K562 (cell line): ENCODE results near the gene UNKL. TPM values are rescaled to one million over a fixed set of nuclear protein-coding genes. Genes with fewer than 3 reads are reported as not detected.

Experiments
- CBFA2T3 ChIP-seq: fragments of 450-650 bp; IDR thresholded peaks from 2 replicates; pipeline ENCODE4 v1.6.1; 2017
- CEBPZ ChIP-seq: fragments of 150-350 bp; IDR thresholded peaks from 2 replicates; pipeline ENCODE4 v1.6.1; 2014; ENCODE audit warnings: low read depth, mild to moderate bottlenecking, low read length, borderline replicate concordance
- E2F1 ChIP-seq: sonication (generic); formaldehyde crosslinking; IDR thresholded peaks from 2 replicates; pipeline ENCODE4 v1.8.1; 2023; ENCODE audit warnings: mild to moderate bottlenecking, missing genetic modification reagents, moderate library complexity
- ILK ChIP-seq: fragments of 450-650 bp; IDR thresholded peaks from 2 replicates; pipeline ENCODE4 v1.6.1; 2016; ENCODE audit warnings: missing genetic modification characterization, low read depth, mild to moderate bottlenecking, missing compliant biosample characterization, moderate library complexity, borderline replicate concordance
- MBD2 ChIP-seq: sonication (generic); IDR thresholded peaks from 2 replicates; pipeline ENCODE4 v1.6.1; 2016; ENCODE audit warnings: low read depth, borderline replicate concordance
- MEIS2 ChIP-seq: fragments of 450-650 bp; IDR thresholded peaks from 2 replicates; pipeline ENCODE4 v1.6.1; 2014; ENCODE audit warnings: mild to moderate bottlenecking; ENCODE audit not compliant: partially characterized antibody
- MXD1 ChIP-seq: fragments of 250-450 bp; sonication (Bioruptor Pico); IDR thresholded peaks from 2 replicates; pipeline ENCODE4 v1.8.0; 2021; ENCODE audit warnings: borderline replicate concordance, mild to moderate bottlenecking, moderate library complexity; ENCODE audit not compliant: poor library complexity, severe bottlenecking
- NELFE ChIP-seq: IDR thresholded peaks from 2 replicates; pipeline ENCODE4 v1.6.1; 2011; ENCODE audit warnings: mild to moderate bottlenecking; ENCODE audit not compliant: insufficient read depth, insufficient read length
- PREB ChIP-seq: sonication (generic); formaldehyde crosslinking; IDR thresholded peaks from 2 replicates; pipeline ENCODE4 v1.8.1; 2023; ENCODE audit warnings: mild to moderate bottlenecking, missing genetic modification reagents
- SOX6 ChIP-seq: fragments of 450-650 bp; IDR thresholded peaks from 2 replicates; pipeline ENCODE4 v1.6.1; 2014; ENCODE audit warnings: mild to moderate bottlenecking
- ZNF239 ChIP-seq: fragments of 250-450 bp; sonication (Bioruptor Pico); IDR thresholded peaks from 2 replicates; pipeline ENCODE4 v1.4.0; 2020; ENCODE audit warnings: mild to moderate bottlenecking
- ZNF253 ChIP-seq: fragments of 250-450 bp; sonication (Bioruptor Pico); conservative IDR thresholded peaks from 2 replicates; pipeline ENCODE4 v1.6.1; 2021; ENCODE audit warnings: mild to moderate bottlenecking
- ZNF436 ChIP-seq: fragments of 250-450, 450-650 bp; sonication (Bioruptor Pico); formaldehyde crosslinking; IDR thresholded peaks from 2 replicates; pipeline ENCODE4 v1.7.0; 2020; ENCODE audit warnings: mild to moderate bottlenecking
- ZNF609 ChIP-seq: sonication (generic); formaldehyde crosslinking; IDR thresholded peaks from 2 replicates; pipeline ENCODE4 v1.8.1; 2023; ENCODE audit warnings: missing genetic modification reagents, mild to moderate bottlenecking, borderline replicate concordance
- polyA plus RNA-seq, 8 experiments: library from polyadenylated mRNA; depleted of rRNA in 4 of 8; stranded (reverse) in 5 of 8; unstranded in 3 of 8; fragments of >200 nt; fragmentation: Nextera tagmentation in 2 of 8; fragmentation: Illumina TruSeq in 1 of 8; extraction: Ambion mirVana in 2 of 8; extraction: Trizol in 1 of 8; gene quantifications; 2 replicates each; pipeline versions ENCODE4 v1.2.1 to v1.2.3, GENCODE V29; 2011 to 2014; ENCODE audit warnings: inconsistent platforms in 1 of 8, missing spikeins in 1 of 8
- total RNA-seq, 7 experiments: library from RNA; depleted of rRNA in 6 of 7; stranded (reverse); fragments of >200 nt in 6 of 7; fragmentation: Illumina TruSeq in 2 of 7; extraction: Trizol in 2 of 7; gene quantifications; 2 replicates each; pipeline versions ENCODE4 v1.2.1 to v1.2.3, GENCODE V29; 2011 to 2021; ENCODE audit warnings: low replicate concordance in 1 of 7

The UNKL gene
- total and polyA plus RNA-seq, 9 of the 15 experiments (the other 6 are each of a cell fraction or from before 2014, with no cell fraction given): 0.37 to 30.2 (median 5.1) TPM

GRCh38 chr16:1378804-1379303 lies 35.6 kb downstream of the UNKL start (continued):
- peak; percentile 26 for TF ChIP-seq CBFA2T3
- TF ChIP-seq E2F1: no peak
- no peak for TF ChIP-seq MEIS2
- TF ChIP-seq ZNF436 (CRISPR knock-in tag): no peak
- no peak for TF ChIP-seq ZNF239
- TF ChIP-seq MXD1: no peak
- peak; percentile 68; the same call in 1 of the 2 replicates for TF ChIP-seq SOX6
- peak; percentile 49; the same call in 1 of the 2 replicates for TF ChIP-seq ZNF609 (CRISPR knock-in tag)
- TF ChIP-seq ZNF253 (CRISPR knock-in tag): no peak
- TF ChIP-seq ILK (tag): no peak
- TF ChIP-seq NELFE: no peak
- TF ChIP-seq PREB (CRISPR knock-in tag): no peak
- no peak for TF ChIP-seq CEBPZ
- peak; percentile 16; the same call in 1 of the 2 replicates for TF ChIP-seq MBD2
